SU-DHL-6 (cell line): ENCODE data around the gene ABCB1.
"Not testable (repeated sequence)": the region's sequence is repeated elsewhere in the genome, so short reads cannot be mapped to it uniquely, and the experiment has no call there.

ENCODE experiments used
- H2AFZ ChIP-seq: fragments of 200-600 bp; sonication (generic); 2 replicates; pipeline ENCODE4 v1.6.1; 2014; ENCODE audit warnings: low read depth, mild to moderate bottlenecking, moderate library complexity, mixed read lengths, antibody characterized with exemption, low read length; ENCODE audit not compliant: severe bottlenecking
- H3F3A ChIP-seq: fragments of 200-600 bp; shearing (Covaris generic); 2 replicates; pipeline ENCODE4 v1.6.0; 2016; ENCODE audit warnings: antibody characterized with exemption, mild to moderate bottlenecking; ENCODE audit not compliant: insufficient read depth
- H3K27ac ChIP-seq: fragments of 200-600 bp; sonication (generic); 2 replicates; pipeline ENCODE4 v1.5.1; 2016; ENCODE audit warnings: low read depth, mild to moderate bottlenecking, low read length, moderate library complexity, mixed read lengths
- H3K27me3 ChIP-seq: fragments of 200-600 bp; sonication (generic), shearing (Covaris generic); 2 replicates; pipeline ENCODE4 v1.6.0; 2014; ENCODE audit warnings: mild to moderate bottlenecking, low read length
- H3K36me3 ChIP-seq: fragments of 200-600 bp; sonication (generic); 2 replicates; pipeline ENCODE4 v1.6.1; 2014; ENCODE audit warnings: mild to moderate bottlenecking, low read length, mixed read lengths
- H3K4me2 ChIP-seq: fragments of 300-600, 200-600 bp; shearing (Covaris generic), sonication (generic); 2 replicates; pipeline ENCODE4 v1.6.0; 2014; ENCODE audit warnings: low read length, low read depth, mild to moderate bottlenecking; ENCODE audit not compliant: poor library complexity, severe bottlenecking
- H3K4me3 ChIP-seq: fragments of 200-600 bp; sonication (generic); 2 replicates; pipeline ENCODE4 v1.5.1; 2014; ENCODE audit warnings: antibody characterized with exemption, low read length, mild to moderate bottlenecking, mixed read lengths; ENCODE audit not compliant: insufficient read depth, poor library complexity, severe bottlenecking
- H3K79me2 ChIP-seq: fragments of 200-600 bp; sonication (generic); 2 replicates; pipeline ENCODE4 v1.6.1; 2014; ENCODE audit warnings: mild to moderate bottlenecking, low read length, moderate library complexity; ENCODE audit not compliant: insufficient read depth
- H3K9ac ChIP-seq: fragments of 200-600 bp; sonication (generic); 2 replicates; pipeline ENCODE4 v1.7.0; 2014; ENCODE audit warnings: mild to moderate bottlenecking, low read length
- H3K9me2 ChIP-seq: fragments of 200-600 bp; sonication (generic); replicated peaks from 2 replicates; pipeline ENCODE4 v1.6.1; 2014; ENCODE audit warnings: low read length; ENCODE audit not compliant: insufficient read depth
- H3K9me3 ChIP-seq: fragments of 200-600 bp; sonication (generic); 2 replicates; pipeline ENCODE4 v1.6.1; 2014; ENCODE audit warnings: low read length, mixed read lengths; ENCODE audit not compliant: insufficient read depth
- H4K20me1 ChIP-seq: fragments of 200-600 bp; sonication (generic); 2 replicates; pipeline ENCODE4 v1.6.1; 2014; ENCODE audit warnings: low read depth, mild to moderate bottlenecking, antibody characterized with exemption, low read length, moderate library complexity, mixed read lengths
- EZH2phosphoT487 ChIP-seq: fragments of 200-600 bp; sonication (generic), shearing (Covaris generic); conservative IDR thresholded peaks from 2 replicates; pipeline ENCODE4 v1.6.1; 2018; ENCODE audit warnings: mild to moderate bottlenecking, antibody characterized with exemption, low read length, moderate library complexity, mixed read lengths
- TF ChIP-seq, protein P1 (sequence below): fragments of 200-600 bp; sonication (generic); IDR thresholded peaks from one replicate; pipeline ENCODE4 v1.5.1; 2017; ENCODE audit warnings: antibody characterized with exemption, mild to moderate bottlenecking, low read length, moderate library complexity; ENCODE audit not compliant: insufficient read depth, poor library complexity, severe bottlenecking

Gene ABCB1

DNA sequence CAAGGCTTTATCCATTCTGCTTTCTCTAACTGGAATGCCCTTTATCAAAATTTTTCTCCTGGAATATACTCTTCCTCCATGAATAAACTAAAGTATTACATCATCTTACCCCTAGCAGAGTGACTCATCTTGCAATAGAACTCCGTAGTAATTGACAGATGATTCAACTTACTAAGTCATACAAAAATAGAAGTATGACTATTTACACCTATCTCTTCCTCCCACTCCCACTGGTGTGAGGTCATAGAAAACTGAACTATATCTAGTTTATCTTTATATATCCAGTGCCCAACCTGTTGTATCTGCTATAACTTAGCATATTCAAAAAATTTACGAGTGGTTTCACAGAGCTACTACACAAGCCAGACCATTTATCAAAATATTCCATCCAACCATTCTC is 26.1 kb downstream of the ABCB1 start:
- no peak overlapping the region for H2AFZ ChIP-seq
- no peak for TF ChIP-seq EZH2phosphoT487
- TF ChIP-seq, protein P1, sequence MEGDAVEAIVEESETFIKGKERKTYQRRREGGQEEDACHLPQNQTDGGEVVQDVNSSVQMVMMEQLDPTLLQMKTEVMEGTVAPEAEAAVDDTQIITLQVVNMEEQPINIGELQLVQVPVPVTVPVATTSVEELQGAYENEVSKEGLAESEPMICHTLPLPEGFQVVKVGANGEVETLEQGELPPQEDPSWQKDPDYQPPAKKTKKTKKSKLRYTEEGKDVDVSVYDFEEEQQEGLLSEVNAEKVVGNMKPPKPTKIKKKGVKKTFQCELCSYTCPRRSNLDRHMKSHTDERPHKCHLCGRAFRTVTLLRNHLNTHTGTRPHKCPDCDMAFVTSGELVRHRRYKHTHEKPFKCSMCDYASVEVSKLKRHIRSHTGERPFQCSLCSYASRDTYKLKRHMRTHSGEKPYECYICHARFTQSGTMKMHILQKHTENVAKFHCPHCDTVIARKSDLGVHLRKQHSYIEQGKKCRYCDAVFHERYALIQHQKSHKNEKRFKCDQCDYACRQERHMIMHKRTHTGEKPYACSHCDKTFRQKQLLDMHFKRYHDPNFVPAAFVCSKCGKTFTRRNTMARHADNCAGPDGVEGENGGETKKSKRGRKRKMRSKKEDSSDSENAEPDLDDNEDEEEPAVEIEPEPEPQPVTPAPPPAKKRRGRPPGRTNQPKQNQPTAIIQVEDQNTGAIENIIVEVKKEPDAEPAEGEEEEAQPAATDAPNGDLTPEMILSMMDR = no peak
- no peaks in the 10 kb centered on the region for H3K36me3 ChIP-seq
- no peaks in the 10 kb centered on the region for H3K79me2 ChIP-seq
- no peak overlapping the region for H3K4me2 ChIP-seq
- no peaks in the 10 kb centered on the region for H4K20me1 ChIP-seq
- no peaks in the 10 kb centered on the region; the same call in 1 of the 2 replicates for H3K9me2 ChIP-seq
- no peaks in the 10 kb centered on the region for H3K27me3 ChIP-seq
- no peak overlapping the region for H3K27ac ChIP-seq
- H3K9ac ChIP-seq = no peak overlapping the region
- no peaks in the 10 kb centered on the region for H3K9me3 ChIP-seq
- H3K4me3 ChIP-seq = no peak overlapping the region
- H3F3A ChIP-seq = no peaks in the 10 kb centered on the region

DNA sequence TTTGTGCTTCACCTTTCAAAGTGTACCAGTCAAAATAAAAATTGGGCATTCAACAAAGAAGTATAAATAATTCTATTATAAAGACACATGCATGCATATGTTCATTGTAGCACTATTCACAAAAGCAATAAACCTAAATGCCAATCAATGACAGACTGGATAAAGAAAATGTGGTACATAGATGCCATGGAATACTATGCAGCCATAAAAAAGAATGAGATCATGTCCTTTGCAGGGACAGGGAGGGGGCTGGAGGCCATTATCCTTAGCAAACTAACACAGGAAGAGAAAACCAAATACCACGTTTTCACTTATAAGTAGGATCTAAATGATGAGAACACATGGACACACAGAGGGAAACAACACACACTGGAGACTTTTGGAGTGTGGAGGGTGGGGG is 28.2 kb downstream of the ABCB1 start:
- H3K27me3 ChIP-seq, H3K79me2 ChIP-seq, H3K4me3 ChIP-seq, H3K36me3 ChIP-seq, H3K9ac ChIP-seq, H3K27ac ChIP-seq, H2AFZ ChIP-seq, H3K9me2 ChIP-seq, H3K4me2 ChIP-seq, H4K20me1 ChIP-seq, H3K9me3 ChIP-seq, H3F3A ChIP-seq: not testable (repeated sequence)

DNA sequence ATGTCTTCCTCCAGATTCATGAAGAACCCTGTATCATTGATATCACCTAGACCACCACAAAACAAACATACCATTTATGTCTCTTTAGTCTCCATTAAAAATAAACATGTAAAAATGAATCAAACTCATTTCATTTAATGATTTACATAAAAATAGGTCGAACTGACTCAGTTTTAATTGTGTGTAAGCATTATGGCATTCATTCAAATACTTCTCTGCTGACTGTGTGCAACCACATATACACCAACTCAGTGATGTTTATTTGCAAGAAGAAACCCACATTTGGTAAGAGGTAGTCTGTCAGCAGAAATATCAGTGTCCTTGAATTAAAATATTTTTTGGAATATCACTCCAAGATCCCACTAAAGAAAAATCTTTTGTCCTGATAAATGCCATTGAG is 30.5 kb downstream of the ABCB1 start:
- Histone ChIP-seq H3K9ac (no peak overlapping the region), H3K4me3 (no peak overlapping the region), H3K27ac (no peak overlapping the region), H3K27me3 (no peaks in the 10 kb centered on the region), H3K9me3 (no peaks in the 10 kb centered on the region), H3K79me2 (no peaks in the 10 kb centered on the region), H3K36me3 (no peaks in the 10 kb centered on the region), H3K4me2 (no peak overlapping the region), H2AFZ (no peak overlapping the region), H3K9me2 (no peaks in the 10 kb centered on the region), H4K20me1 (no peaks in the 10 kb centered on the region), H3F3A (no peaks in the 10 kb centered on the region)
- TF ChIP-seq, protein P1 = no peak
- TF ChIP-seq EZH2phosphoT487 = no peak

DNA sequence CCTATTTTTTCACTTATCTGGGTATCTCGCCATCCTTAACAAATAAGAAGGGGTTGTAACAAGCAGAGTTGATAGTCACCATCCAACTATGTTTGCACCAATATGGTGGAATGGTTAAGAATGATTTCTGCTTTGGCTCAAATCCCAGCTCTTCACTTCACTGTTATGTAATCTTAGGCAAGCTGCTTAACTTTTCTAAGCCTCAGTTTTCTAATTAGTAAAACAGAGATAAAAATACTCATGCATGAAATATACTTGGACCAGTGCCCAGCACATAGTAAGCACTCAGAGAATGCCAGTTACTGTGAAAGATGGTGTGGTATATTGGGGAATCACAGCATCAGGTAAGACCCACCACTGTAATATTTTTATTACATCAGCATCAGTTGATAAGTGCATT is 33.6 kb downstream of the ABCB1 start:
- no peak overlapping the region for H3K4me3 ChIP-seq

More for the DNA sequence above, 33.6 kb downstream of the ABCB1 start:
- Histone ChIP-seq H4K20me1 (no peaks in the 10 kb centered on the region), H3K79me2 (no peaks in the 10 kb centered on the region), H3K27ac (no peak overlapping the region), H3K27me3 (no peaks in the 10 kb centered on the region), H2AFZ (no peak overlapping the region), H3F3A (no peaks in the 10 kb centered on the region), H3K36me3 (no peaks in the 10 kb centered on the region), H3K9me2 (no peaks in the 10 kb centered on the region), H3K9me3 (no peaks in the 10 kb centered on the region), H3K9ac (no peak overlapping the region), H3K4me2 (no peak overlapping the region)
- TF ChIP-seq EZH2phosphoT487 = no peak
- TF ChIP-seq, protein P1 = no peak
